HL-60/S4 (cell line): ENCODE data around the gene TVP23C.
"Not testable (repeated sequence)": the region's sequence is repeated elsewhere in the genome, so short reads cannot be mapped to it uniquely, and the experiment has no call there.

Experiments
- in situ Hi-C: fragments of 300-500 bp; cut with MboI; formaldehyde crosslinking; loops from 2 replicates; pipeline ENCODE4 v1.14.3; 2022; ENCODE audit warnings: low sequenced_read_pairs

Gene TVP23C

DNA sequence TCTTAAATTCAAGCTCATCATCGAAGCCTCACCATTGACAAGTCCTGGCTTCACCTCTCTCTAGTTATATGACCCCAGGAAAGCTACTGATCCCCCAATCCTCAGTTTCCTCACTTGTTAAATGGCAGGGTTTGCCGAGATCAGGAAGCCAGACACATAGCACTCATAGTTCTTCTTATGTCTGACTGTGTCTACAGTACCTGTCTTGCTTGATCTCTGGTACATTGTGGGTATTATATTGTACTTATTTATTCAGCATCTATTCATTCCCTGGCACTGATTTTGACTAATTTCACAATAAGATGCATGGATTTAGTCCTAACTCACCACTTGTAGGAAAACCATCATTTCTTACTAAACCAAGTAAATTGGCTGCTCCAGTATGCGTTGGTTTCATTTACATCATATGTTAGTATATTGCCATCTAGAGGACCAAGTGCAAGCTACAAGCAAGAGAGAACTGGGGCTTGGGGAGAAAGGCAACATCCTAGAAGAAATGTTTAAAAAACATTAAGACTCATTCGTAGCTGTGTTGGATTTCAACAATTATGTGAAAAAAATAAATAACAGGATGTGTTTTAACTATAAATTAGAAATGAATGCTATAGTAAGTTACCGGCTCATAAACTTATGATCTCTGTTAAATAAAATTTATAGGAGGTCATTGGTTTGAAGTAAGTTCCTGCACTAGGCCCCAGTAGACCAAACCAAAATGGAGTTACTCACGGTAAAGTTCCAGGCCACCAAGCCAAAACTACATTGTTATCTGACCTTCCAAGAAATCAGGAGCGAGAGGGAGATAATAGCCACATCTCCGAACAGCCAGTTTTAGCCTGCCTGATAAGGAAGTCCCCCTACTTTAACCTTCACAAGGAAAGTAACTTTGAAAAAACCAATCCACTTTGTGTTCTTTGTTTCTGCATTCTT, 36.7 kb downstream of the TVP23C start:
- in situ Hi-C loops: not testable (repeated sequence)

DNA sequence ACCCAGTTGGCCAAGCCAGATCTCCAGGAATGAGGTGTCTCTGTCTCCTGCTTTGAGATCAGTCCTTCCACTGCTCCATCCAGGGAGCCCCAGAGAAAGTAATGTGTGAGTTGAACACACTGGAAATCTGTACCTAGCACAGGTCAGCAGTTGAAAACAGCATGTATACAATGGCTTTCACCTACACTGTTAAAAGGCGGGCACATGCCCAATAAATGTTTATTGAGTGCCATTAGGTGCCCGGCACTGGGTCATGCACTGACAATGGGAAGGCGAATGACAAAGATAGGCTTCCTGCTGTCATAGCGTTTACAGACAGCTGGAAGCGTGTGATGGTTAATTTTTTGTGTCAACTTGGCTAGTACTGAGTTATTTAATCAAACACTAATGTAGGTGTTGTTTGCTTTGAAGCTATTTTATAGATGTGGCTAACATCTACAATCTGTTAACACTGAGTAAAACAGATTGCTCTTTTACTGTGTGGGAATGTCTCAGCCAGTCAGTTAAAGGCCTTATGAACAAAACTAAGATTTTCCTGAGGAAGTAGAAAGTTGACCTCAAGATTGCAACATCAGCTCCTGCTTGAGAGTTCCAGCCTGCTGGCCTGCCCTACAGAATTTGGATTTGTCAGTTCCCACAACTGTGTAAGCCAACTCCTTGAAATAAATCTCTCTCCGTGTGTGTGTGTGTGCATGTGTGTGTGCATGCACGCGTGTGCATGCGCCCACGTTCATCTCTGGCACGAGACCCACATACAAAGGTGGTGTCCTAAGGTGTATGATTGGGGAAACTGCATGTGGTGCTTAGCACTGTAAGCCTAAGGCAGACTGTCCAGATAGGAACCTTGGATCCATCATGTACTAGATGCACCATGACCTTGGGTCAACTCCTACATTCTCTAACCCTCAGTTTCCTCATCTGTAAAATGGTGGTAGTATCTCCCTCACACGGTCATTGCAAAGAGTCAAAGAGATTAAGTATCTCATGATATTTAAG, 38.0 kb downstream of the TVP23C start:
- in situ Hi-C loops: loop anchor here (25.0 kb wide), 1 partner anchor 263 kb away; the partner anchor contains the start of gene PMP22

DNA sequence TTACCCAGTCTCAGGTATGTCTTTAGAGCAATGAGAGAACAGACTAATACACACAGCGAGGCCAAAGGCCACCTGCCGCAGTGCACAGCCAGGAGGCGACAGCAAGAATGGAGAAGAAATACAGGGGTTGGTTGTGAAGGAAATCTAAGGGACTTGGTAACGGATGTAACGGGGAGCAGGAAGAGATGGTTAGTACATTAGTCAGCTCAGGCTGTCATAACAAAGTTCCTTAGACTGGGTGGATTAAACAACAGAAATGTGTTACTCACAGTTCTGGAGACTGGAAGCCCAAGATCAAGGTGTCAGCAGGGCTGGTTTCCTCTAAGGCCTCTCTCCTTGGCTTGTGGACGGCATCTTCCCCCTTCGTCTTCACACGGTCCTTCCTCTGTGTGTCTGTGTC, 47.1 kb downstream of the TVP23C start:
- in situ Hi-C loops: loop anchor here (25.0 kb wide), 1 partner anchor 254 kb away; the partner anchor contains the start of gene PMP22

DNA sequence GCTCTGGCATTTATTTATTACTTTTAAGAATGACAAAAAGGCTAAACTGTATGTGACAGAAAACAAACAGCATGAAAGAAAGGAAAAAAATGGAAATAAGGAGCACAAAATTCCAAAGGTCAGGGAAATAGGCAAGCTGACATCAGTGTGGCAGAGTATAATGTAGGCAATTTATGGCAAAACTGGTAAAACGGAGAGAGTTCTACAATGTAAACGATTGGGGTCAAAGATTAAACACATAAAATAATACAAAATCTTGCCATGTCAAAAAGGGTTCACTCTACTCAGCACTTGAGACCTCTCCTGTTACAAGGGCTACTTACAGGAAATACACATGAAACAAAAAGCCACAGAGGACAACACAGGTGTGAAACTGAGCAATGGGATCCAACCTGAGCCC, 48.8 kb downstream of the TVP23C start:
- in situ Hi-C loops: loop anchor here (25.0 kb wide), 1 partner anchor 252 kb away; the partner anchor contains the start of gene PMP22

DNA sequence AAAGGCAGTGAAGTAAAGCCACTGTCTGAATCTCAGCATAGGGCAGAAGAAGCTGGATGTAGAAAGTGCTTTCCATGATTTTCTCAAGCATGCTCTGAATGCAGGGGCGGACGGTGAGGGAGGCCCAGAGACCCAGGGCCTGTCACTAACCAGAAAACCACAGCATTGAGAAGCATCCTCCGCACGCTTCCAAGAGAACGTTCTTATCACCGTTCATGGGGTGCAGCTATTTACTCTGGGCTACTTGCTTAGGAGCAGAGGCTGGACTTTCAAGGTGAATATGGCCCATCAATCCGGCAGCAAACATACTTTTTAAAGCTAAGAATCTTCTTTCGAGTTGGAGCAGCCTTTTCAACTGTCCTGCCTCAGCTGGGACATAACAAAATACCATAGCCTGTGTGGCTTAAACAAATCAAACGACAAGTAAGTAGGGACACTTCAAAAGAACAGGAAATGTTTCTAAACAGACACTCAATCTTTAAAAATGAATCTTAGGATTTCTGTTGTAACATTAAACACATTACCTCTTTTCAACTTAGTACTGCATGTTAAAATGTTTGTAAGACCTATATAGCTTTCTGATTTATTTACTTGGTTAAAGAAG, 49.3 kb downstream of the TVP23C start:
- in situ Hi-C loops: loop anchor here (25.0 kb wide), 1 partner anchor 252 kb away; the partner anchor contains the start of gene PMP22

DNA sequence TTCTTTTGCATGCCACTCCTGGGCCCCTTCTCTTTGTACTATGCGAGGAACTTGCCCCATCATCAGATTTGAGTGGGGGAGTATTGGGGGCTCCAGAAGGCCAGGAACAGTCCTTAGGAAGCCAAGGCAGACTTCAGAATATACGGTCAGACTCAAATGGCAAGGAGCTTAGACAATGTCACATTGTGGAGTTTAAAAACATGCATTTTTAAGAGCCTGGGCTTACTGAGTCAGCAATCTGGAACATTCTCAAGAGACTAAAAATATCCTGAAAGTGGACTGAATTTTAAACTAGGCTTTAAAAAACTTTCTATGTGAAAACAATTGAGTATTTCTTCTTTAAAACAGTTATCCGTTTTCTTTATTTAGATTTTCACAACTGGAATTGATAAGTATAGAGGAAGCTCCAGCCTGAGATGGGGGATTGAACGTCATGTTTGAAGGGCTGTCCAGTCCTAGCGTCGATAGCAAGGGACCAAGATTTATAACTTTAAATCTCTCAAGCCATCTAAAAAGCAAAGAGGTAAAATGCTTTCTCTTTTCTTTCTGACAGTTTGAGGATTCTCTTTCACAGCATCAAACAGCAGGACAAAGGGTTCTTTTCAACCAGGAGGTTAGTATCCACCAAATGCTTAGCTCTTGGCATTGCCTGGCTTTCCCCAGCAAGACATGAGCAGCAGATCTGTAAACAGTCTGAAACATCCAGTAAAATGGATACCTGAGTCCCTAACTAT, 50.1 kb downstream of the TVP23C start:
- in situ Hi-C loops: loop anchor here (25.0 kb wide), 1 partner anchor 251 kb away; the partner anchor contains the start of gene PMP22

DNA sequence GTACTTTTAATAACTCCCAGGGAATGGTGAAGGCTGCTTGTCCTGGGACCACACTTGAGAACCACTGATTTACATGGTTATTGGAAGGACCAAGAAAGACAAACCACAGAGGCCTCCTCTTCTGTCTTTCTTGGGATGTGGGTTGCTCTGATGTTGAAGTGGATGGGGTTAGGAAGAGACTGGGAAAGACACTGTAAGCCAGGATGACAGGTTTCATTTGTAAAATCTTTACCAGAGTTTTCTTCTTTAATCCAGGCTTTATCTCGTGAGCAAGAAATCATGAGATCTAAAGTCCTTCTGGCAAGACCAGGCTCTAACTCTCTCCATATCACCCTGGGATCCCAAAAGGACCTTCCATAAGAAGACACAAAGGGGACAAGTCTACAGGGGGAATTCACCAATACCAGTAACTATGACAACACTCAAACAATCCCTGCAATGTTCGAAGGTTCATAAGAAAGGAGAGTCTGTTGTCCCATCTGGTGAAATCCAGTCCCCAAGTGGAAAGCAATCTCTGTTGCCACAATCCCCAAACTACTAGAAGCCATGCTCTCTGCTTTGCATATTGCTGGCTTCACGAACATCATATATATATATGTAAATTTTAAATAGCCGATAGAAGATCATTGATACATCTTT, 51.1 kb downstream of the TVP23C start:
- in situ Hi-C loops: loop anchor here (25.0 kb wide), 1 partner anchor 250 kb away; the partner anchor contains the start of gene PMP22

DNA sequence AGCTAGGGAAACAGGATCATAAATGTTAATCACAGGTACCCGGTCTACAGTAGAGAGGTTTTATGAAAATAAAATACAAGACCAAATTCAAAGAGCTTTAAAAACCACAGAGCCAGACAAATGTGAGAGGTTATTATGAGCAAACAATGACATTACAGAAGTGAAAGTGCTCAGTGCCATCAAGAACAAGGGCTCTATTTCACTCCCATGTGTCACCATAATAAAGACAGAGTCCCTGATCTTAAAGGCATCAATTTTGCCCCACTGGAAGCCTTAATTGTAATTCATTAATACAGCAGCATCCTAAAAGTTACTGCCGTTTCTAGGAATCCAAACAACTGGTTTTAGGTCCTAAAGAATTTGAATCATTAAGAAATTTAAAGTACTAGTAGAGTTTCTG, 52.1 kb downstream of the TVP23C start:
- in situ Hi-C loops: loop anchor here (25.0 kb wide), 1 partner anchor 249 kb away; the partner anchor contains the start of gene PMP22

DNA sequence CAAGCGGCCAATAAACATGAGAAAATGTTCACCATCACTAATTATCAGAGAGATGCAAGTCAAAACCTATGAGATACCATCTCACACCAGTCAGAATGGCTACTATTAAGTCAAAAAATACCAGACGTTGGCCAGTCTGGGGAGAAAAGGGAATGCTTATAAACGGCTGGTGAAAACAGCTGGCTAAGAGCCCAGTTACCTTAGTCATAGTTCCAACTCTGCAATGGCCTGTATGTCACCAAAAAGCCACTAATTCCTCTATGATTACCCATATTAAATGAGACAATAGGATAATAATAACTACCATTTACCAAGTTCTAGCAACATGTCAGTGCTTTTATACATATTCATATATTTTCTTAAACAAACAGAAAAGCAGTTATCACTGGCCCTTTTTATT, 52.9 kb downstream of the TVP23C start:
- in situ Hi-C loops: loop anchor here (25.0 kb wide), 1 partner anchor 248 kb away; the partner anchor contains the start of gene PMP22

DNA sequence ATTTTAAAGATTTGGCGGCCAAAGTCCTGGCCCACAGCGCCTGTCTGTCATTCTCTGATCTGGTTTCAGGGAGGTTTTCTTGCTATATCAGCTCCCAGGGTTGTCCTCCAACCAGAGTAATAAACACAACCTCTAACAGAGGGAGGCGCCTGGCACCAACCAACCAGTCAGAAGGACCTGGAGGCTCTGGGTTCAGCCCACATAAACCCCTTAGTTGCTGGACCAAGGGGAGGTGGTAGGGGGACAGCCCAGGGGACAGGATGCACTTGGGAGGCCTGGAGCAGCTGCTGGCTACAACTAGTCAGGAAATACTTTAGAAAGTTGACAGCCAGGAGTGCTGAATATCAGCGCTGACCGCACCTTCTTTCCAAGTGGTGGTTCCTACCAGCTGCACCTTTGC, 54.2 kb downstream of the TVP23C start:
- in situ Hi-C loops: loop anchor here (25.0 kb wide), 1 partner anchor 247 kb away; the partner anchor contains the start of gene PMP22

DNA sequence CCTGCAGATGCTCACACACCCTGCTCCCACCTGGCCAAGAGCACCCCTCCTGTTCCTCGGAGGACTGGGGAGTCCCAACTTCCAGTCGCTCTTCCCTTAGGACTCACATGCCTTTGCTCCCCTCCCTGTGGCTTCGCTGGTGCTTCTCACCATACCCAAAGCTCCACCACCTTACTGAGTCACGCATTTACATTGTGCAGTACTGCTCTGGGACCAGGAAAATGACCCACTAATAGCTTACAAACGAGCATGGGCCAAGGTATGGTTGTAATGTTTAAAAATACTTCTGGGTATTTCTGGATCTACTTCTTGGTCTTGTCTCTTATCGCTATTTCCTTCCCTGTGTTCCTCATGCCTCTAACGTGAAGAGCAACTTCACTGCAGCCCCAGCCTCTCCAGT, 54.8 kb downstream of the TVP23C start:
- in situ Hi-C loops: loop anchor here (25.0 kb wide), 1 partner anchor 246 kb away; the partner anchor contains the start of gene PMP22

DNA sequence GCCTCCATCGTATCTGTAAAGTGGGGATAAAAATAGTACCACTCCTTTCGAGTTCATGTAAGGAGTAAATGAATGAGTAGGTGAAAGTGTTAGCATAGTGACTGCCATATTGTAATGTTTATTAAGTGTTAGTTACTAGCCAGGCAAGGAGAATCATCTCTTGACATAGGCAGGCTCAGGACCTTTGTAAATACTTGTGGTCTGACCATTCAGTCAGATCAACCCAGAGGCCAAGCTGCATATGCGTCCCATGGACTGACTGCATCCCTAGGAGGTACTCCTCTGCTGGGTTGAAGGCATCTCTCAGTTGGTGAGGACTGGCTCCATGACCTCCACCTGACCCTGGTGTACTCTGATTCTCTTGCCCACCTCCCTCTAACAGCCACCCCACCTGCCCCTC, 55.4 kb downstream of the TVP23C start:
- in situ Hi-C loops: loop anchor here (25.0 kb wide), 1 partner anchor 246 kb away; the partner anchor contains the start of gene PMP22

DNA sequence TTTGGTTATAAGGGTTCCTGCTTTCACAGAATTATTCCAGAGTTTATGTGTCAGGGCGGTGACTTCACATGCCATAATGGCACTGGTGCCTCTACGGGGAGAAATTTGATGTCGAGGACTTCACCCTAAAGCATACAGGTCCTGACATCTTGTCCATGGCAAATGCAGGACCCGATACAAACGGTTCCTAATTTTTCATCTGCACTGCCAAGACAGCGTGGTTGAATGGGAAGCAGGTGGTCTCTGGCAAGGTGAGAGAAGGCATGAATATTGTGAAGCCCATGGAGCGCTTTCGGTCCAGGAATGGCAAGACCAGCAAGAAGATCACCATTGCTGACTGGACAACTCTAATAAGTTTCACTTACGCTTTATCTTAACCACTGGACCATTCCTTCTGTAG, 56.3 kb downstream of the TVP23C start:
- in situ Hi-C loops: loop anchor here (25.0 kb wide), 1 partner anchor 245 kb away; the partner anchor contains the start of gene PMP22

DNA sequence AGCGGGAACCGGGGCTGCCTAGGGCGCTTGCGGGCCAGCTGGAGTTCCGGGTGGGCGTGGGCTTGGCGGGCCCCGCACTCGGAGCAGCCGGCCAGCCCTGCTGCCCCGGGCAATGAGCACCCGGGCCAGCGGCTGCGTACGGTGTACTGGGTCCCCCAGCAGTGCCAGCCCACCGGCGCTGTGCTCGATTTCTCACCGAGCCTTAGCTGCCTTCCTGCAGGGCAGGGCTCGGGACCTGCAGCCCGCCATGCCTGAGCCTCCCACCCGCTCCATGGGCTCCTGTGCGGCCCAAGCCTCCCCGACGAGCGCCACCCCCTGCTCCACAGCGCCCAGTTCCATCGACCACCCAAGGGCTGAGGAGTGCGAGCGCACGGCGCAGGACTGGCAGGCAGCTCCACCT, 57.6 kb downstream of the TVP23C start:
- in situ Hi-C loops: loop anchor here (25.0 kb wide), 1 partner anchor 243 kb away; the partner anchor contains the start of gene PMP22

DNA sequence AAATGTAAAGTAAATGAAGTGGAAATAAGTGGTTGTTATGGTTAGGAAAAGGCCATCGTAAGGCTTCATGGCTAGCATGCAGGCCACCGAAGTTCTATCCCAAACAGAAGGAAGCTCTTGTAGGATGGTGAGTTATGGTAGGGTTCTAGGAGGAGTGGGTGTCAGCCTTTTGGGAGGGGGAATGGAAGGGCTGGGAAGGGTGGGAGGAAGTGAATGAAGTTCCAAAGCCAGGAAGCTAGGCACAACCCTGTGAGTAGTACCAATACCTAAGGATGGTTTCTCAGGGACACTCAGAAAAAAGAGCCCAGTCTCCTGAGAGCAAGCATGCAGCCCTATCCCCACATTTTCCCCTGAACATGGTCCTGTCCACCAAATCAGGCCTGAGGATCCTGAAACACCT, 59.6 kb downstream of the TVP23C start:
- in situ Hi-C loops: loop anchor here (25.0 kb wide), 1 partner anchor 241 kb away; the partner anchor contains the start of gene PMP22

DNA sequence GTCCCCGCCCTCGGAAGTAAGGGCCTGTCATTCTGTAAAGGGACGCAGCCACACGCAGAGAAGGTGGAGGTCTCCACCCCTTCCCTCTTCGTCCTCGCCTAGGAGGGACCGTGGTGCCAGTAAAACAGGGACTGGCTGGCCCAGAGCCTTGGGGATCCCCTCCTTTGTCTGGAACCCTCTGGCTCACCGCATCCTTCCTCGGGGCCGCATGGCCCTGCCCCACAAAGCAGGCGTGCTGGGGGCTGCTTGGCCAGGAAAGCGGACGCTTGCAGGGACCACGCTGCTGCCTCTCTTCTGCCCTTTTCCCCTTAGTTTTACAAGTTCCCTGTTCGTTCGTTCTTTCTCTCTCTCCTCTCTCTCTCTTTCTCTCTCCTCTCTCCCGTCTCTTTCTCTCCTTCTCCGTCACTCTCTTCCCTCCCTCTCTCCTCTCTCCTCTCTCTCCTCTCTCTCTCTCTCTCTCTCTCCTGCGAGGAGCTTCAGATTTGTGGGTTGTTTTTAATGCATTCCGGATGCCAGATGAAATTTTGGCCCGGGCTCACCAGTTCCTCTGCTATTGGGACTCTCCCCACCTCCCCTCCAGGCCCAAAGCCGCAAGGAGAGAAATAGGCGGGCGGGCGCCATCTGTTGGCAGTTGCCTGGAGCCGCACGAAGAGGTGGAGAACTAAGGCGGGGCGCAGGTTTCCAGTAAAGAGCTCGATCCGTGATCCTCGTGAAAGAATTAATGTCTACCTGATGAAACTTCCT, 60.7 kb downstream of the TVP23C start:
- in situ Hi-C loops: loop anchor here (25.0 kb wide), 1 partner anchor 240 kb away; the partner anchor contains the start of gene PMP22

DNA sequence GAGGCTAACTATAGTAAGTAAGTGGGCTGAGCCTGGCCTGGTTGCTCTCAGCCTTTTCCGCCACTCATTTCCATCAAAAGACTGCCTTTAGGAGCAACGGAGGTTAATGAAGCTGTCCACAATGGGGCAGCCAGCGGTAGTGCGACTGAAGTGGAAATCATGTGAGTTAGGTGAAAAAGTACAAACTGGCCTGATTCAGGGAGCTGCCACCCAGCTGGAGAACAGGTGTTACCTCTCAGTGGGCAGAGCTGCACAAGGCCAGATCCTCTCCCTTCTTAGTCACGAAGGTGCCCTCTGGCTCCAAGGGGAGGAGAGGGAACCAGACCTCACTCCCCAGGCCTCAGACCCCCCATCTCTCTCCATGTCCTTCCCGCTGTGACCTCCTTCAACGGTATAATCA, 61.5 kb downstream of the TVP23C start:
- in situ Hi-C loops: loop anchor here (25.0 kb wide), 1 partner anchor 239 kb away; the partner anchor contains the start of gene PMP22

DNA sequence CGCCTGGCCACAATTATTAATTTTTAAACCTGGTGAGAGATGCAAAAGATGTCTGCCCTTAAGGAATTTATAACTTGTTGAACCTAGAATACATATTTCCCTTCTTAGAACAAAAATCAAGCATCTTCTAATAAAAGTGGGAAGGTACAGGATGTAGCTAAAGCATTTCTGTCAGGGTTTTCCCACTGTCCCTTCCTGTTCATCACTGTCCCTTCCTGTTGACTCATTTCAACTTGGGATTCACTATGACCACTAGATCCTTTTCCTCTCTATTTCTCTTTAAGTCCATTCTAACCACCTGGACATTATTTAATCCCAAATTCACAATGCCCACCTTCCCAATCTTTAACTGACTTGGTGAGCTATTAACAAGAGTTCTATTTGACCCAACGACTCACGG, 62.0 kb downstream of the TVP23C start:
- in situ Hi-C loops: loop anchor here (25.0 kb wide), 1 partner anchor 239 kb away; the partner anchor contains the start of gene PMP22
